T-helper 2 cell (primary cell): Measurements from ENCODE around the gene CHURC1.
A peak's percentile ranks its signal among the peaks of the same experiment; 100 is the strongest.

Experiments
- DNase-seq, 5 experiments: peaks; one replicate each; pipeline versions ENCODE4 v3.0.0 to v3.0.0-alpha.2; 2012 to 2022
- total RNA-seq, 2 donors: gene quantifications; one replicate each; lab custom pipeline; 2026; lab: John Stamatoyannopoulos, UW

Gene CHURC1
- total RNA-seq: 55.8 to 67.8 reads per million in 2 donors

DNA sequence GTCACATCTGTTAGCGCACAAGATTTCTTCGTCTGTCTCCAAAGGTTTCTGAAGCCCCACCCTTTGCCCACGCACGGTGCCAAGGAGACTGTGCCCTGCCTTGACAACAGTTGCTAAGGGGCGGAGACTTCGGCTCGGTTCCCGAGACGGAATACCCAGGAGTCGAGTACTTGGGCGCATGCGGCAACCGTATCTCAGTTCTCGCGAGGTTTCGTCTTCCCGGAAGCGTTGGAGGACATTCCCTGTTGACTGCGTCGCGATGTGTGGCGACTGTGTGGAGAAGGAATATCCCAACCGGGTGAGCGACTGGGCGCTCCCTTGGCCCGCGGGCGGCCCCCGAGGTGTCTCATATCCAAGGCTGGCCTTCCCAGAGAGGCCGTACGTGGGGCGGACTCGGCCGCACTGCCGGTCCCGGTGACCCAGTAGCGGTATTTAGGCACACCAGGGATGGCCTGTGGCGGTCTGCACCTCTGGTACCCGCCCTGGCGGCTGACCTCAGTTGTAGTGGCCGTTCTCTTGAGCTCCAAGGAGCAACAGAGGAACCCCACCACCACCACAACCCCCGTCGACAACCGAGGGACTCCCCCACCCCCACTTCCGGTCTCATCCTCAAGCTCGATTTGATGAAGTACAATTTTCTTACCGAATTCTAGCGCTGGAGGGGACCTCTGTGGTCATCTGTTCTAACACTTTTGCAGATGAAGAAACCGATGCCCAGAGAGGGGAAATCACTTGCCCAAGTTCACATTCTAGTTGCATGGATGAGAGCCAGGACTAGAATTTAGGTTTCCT, at the start of gene CHURC1:
Gene CHURC1, plus strand, starts transcription at position 219 of the 792 bp plus-strand sequence. Its CDS starts 41 bp downstream, at position 260.
- DNase-seq: peak; percentile 85 to 98 (median 96)

DNA sequence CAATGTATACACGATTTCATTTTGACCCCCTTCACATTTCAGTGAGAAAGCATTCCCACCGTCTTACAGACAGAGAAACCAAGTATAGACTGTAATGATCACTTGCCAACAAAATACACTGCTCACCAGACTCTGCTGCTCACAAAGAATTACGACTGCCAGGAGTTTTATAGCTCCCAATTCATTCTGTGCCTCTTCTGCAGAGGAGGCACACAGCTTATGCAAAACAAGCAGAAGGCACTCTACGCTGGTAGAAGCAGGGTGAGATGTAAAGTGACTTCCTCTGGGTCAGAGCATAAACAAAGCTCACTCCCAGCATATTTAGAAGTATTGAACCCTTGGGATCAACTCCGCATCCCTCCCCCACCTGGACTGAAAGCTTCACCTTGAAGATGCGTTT, 49.1 kb upstream of the CHURC1 start:
- no peak for DNase-seq

DNA sequence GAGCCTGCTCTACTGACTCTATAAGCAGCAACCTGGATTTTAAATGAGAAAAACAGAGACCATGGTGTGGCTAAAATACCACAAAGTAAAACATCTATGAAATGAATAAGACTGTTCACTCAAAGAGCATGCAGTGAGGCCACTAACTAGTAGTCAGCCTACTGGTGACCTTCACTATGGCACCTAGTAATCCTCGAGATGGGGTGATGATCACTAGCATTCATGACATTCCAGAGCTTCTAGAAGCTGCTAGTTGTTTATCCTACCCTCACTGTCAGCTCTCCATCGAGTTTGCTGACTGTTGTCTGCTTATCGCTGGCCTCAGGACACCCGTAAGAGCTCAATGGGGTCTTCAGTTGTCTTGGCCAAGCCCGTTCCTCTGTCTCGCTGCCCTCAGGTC, 48.3 kb upstream of the CHURC1 start:
- DNase-seq: no peak

DNA sequence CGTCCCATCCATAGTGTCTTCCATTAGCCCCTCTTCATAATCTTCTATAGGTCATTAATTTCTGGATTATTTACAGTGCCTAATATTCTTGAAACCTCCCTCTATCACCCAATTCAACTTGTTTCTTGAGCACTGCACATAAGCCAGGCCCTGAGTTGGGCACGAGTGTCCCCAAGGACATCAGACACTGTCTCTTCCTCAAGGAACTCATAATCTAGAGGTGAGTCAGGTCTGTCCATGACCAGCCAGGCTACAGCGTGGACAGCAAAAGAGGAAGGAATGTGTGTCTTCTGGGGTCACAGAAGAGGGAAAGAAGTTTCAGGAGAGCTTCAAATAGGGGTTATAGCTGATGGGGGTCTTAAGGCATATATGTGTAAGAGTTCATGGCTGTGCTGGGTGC, 47.1 kb upstream of the CHURC1 start:
- no peak for DNase-seq

DNA sequence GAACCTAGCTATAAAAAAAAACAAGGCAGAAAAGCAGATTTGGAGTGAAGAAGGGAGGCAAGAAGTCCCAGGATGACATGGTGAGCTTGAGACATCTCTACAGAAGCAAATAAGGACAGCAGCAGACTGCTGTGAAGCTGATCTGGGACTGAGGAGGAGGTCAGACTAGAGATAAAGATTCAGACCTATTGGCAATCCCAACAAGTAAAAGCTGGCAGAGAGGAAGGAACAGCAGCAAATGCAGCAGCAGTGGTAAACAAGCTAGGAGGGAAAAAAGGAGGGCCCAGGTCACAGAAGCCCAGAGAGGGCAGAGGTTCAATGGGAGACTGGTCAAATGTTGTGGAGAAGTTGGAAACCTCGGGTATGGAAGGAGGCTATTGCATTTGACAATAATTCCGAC, 45.9 kb upstream of the CHURC1 start:
- DNase-seq: no peak

DNA sequence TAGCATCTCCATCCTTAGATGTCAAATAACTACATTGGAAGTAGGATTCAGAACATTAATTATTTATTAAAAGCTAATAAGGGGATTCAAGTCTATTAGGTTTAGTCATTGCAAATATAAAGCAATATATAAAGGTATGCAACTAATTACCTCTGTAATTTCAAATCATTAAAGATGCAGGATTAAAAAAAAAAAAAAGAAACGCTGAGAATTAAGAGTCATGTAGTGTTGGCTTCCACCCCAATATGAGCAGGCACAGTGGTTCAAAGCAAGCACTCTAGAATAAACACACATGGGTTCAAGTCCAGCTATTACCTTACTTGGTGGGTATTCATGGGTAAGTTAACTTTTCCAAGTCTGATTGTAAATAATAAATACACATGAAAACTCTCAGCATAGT, 45.4 kb upstream of the CHURC1 start:
- no peak for DNase-seq

- no peak for DNase-seq
Observed at GRCh38 chr14:64870160-64870559, 44.1 kb upstream of the CHURC1 start.

DNA sequence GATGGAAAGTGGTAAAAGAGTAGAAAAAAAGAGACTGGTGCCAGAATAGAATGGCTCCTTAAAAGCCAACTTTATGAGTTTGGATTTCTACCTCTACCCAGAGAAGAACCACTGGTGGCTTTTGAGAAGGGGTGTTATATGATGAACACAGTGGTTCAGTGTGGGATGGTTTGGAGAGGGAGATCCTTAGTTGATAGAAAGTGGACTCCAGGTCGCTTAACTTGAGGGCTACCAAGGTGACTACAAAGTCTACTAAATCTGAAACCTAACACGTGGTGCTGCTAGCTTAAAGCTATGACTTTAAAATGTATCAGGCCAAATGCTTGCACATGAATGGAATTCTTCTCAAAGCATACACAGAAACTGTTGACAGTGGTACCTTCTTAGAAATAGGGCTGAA, 42.9 kb upstream of the CHURC1 start:
- DNase-seq: no peak

GRCh38 chr14:64873506-64874219, 40.6 kb upstream of the CHURC1 start:
- DNase-seq: no peak

- DNase-seq: no peak
Observed at GRCh38 chr14:64875350-64875749, 38.9 kb upstream of the CHURC1 start.

- DNase-seq: no peak
Observed at GRCh38 chr14:64877846-64878245, 36.4 kb upstream of the CHURC1 start.

GRCh38 chr14:64878837-64879634, 35.2 kb upstream of the CHURC1 start:
- no peak for DNase-seq

DNA sequence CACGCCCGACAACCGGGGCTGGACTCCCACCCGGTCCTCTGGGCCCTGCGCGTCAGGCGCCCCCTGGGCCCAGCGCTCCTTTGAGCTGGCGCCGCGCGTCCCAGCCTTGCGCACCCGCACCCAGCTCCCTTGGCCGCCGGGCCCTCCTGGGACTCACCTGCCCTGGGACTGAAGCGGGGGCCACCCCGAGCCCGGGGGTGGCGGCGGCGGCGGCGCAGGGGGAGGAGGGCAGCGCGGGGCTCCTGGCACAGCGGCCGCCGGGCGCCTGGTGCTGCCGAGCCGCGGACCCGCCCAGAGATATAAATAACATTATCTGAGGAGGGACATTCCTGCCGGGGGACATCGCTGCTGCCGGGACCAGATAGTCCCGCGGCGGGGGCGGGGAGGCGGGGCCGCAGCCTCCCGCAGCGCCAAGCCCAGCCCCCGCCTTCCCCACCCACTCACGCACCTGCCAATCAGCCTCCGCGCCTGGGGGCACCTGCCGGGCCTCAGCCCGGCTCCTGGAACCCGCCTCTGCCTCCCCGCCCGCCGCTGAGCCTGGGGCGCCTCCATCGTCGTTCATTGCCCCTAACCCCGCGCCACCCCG, 34.5 kb upstream of the CHURC1 start, which contains the start of gene SPTB:
Gene SPTB, minus strand, starts transcription at position 273 of the 586 bp plus-strand sequence. CDS start 56,813 bp downstream, outside the sequence.
- DNase-seq: peak; percentile 21 to 51 (median 37)

- peak; percentile 21 to 55 (median 44) for DNase-seq
Observed at GRCh38 chr14:64880221-64881121, 33.8 kb upstream of the CHURC1 start.

DNA sequence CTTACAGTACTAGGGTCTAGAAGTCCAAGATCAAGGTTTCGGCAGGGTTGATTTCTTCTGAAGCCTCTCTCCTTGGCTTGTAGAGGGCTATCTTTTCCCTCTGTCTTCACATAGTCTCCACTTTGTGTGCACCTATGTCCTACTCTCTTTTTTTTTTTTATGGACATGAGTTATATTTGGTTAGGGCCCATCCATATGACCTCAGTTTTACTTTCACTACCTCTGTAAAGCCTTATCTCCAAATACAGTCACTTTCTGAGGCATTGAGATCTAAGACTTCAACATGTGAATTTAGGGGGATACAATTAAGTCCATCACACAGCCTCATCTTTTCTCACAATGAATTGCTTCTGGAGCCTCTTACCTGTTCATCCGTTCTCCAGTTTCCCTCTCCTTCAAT, 28.7 kb upstream of the CHURC1 start:
- DNase-seq: no peak

DNA sequence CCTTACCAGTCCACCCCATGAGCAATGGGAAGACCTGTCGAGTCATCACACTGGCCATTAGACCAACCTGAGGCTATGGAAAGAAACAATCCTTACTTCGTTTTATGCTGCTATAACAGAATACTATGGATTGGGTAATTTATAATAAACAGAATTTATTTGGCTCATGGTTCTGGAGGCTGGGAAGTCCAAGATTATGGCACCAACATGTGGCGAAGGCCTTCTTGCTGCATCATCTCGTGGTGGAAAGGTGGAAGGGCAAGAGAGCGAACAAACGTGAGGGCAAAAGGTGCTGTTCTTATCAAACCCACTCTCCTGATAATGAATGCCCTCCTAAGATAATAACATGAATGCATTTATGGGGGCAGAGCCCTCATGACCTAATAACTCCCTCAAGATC, 24.9 kb upstream of the CHURC1 start:
- no peak for DNase-seq

- no peak for DNase-seq
Observed at GRCh38 chr14:64891173-64891838, 22.9 kb upstream of the CHURC1 start.

DNA sequence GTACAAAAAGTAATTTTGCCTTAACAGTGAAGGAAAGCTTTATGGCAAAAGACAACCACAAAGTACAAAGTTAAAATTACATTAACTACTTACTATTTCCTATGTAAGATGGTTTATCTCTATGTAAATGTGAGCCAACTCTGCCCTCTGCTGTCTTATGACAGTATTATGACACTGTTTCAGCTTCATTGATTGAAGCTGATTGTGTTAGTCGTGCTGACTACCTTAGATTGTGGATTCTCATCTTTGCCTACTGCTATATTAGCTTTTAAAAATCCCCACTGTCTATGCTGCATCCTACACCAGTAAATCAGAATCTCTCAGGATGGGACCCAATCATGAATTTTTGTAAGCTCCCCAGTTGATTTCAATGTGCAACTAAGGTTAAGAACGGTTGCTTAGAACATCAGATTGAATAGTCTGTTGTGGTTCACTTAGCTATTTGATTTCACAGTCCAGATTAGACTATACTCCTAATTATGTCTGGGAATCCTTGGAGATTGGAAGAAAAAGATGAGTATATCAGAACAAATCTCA, 22.3 kb upstream of the CHURC1 start:
- peak in 3 of 5 experiments; percentile 4 to 67 (median 19) for DNase-seq

GRCh38 chr14:64899958-64900357, 14.3 kb upstream of the CHURC1 start:
- DNase-seq: no peak

DNA sequence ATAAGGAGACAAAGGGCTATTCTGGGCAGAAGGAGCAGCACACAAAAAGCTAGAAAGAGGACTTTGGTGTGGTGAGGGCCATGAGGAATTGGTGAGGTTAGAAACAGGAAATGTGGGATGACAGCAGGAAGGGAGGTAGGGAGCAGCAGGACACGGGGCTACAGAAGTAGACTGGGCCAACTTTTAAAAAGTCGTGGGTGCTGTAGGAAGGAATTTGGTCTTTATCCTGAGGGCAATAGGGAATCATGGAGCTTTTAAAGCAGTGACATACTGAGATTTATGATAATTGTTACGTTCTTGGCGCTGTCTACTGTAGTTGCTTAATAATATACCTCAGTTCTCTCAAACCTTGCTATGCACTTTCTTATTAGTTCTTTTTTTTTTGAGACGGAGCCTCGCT, 8.2 kb upstream of the CHURC1 start:
- no peak for DNase-seq
